ENCODE data around the gene PAX2.

The PAX2 gene

DNA sequence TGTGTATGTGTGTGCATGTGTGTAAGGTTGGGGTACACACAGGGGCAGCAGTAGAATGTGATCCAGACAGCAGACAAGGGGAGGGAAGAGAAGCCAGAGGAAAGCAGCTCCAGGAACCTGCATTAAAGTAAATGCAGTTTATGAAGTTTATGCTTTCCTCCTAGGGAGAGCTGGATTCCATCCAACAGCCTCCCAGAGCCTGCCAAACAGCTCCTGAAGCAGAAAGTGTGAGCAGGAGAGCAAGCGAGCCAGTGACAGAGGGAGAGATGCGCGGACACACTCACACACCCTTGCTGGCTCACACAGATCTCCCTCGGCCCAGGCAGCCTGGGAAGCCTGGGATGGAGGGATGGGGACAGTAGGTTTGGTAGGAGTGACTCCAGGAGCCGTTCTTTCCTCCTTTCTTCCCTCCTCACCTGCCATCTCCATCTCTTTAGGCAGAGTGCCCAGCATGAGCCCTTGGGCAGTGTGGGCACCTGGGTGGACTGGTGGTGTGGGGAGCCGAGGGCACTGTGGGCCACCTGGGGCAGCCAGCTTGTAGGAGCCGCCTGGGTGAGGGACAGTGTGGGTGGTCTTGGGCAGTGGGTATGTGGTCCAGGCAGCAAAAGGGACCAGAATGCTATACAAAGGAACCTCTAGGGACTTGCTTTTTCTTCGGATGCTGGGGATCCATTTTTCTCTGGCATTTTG lies 46.1 kb downstream of the PAX2 start:
- no peak for DNase-seq (ENCODE audit: low read depth)

DNA sequence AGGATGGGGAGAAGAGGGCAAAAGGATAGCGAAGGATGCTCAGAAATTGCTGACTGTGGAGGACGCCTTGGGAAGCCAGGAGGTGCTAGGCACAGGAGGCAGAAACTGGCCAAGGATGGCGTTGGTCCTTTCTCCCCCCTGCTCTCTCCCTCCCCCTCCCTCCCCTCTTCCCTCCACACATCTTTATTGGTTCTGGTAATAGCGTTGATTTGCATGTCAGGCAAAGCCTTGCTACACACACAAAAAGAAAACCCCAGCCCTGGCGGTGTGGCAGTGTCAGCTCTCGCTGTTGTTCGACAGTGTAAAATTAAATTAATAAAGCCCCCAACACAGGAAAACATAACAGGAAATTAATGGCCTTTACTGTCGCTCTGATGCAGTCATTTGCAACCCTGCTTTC lies 47.2 kb downstream of the PAX2 start:
- no peak for DNase-seq (ENCODE audit: low read depth)

DNA sequence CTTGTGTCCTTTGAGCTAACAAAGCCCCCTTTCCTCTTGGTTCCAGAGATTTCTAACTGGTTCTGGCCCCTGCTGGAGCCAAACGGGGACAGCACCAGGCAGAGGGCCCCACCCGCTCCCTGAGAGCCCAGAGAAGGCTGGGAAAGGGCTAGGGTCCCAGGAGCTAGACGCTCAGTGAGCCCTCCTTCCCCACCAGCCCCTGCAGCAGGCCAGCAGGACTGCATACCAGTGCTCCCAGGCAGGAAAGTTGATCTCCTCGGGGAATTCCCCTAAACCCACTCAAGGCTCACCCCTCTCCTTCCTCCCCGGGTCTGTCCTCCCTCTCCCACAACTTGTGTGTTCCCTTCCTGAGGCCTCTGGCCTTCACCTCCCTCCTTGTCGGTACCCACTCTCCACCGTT lies 47.7 kb downstream of the PAX2 start:
- DNase-seq (ENCODE audit: low read depth) = no peak

DNA sequence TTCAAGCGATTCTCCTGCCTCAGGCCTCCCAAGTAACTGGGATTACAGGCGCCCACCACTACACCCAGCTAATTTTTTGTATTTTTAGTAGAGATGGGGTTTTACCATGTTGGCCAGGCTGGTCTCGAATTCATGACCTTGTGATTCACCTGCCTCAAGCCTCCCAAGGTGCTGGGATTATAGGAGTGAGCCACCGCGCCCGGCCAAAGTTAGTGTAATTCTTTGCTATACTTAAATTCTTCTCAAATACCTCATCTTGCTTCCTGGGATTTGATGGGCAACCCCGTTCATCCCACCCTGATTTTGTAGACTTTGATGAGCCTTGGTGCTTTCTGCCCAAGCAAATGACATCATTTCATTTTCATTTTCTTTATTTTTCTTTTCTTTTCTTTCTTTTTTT lies 54.5 kb downstream of the PAX2 start:
- DNase-seq (ENCODE audit: low read depth) = no peak

DNA sequence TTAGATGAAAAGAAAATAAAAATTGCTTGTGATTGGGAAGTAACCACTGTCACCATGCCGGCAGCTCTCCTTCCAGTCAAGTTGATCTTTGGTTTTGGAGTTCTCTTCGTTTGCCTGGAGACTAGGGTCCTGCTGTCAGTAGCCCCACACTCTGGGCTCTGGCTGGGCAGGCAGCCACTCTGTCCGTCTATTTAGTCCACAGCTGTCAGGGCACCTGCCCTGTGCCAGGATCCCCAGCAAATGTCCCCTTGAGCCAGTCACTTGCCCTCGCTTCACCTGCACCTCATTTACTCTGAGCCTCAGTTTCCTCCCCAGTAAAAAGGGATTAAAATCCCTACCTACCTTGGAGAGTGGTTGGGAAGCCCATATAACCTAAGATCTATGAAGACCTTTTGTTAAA lies 55.5 kb downstream of the PAX2 start:
- no peak for DNase-seq (ENCODE audit: low read depth)

DNA sequence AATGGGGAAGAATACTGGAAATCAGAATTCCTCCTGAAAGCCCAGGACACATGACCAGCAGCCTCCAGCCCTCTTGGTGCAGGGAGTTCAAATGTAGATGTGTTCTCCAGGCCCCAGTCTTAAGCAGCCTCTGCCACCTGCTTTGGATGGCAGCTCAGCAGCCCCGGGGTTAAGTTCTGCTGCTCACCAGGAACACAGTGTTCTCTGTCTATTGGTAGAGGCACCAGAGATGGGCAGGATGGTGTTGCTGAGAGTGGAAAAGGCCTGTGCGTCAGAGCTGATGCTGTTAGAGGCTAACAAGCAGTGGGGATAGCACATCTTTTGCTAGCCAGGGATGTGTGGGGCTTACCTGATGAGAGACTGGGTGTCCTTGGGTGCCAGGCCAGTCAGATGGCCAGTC lies 56.8 kb downstream of the PAX2 start:
- DNase-seq (ENCODE audit: low read depth) = no peak

DNA sequence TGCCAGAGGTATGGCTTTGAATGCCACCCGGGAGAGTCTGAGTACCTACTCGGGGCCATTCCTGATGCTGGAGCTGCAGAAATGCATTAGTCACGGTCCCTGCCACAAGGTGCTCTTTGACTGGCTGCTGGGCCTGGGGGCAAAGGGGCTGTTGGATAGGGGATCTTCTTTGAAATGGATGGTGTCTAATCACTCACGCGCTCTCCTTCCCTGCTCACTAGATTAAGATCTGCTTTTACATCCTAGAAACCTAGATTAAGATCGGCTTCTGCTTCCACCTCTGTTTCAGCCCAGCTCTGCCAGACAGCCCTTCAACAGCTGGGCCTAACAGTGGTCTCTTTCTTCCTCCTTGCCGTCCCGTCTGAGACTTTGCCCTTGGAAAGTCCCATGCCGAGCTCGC lies 57.2 kb downstream of the PAX2 start:
- DNase-seq (ENCODE audit: low read depth) = no peak

DNA sequence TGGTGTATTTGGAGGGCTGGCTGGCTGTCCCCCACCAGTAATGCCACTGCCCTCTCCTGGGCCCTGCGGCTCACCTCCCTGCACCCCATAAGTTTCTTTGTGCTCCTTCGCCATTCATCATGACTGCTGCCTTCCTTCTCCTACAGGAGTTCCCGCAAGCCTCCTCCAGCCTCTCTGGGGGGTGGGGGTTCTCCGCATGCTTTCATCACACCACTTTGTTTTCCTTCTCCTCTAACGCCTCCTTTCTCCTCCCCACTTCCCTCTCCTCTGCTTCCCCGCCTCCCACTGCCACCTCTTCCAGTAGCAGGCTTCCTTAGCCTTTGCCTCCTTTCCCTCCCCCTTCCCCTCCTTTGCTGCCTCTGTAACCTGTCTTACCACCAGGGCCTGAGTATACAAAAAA lies 58.1 kb downstream of the PAX2 start:
- DNase-seq (ENCODE audit: low read depth) = no peak

DNA sequence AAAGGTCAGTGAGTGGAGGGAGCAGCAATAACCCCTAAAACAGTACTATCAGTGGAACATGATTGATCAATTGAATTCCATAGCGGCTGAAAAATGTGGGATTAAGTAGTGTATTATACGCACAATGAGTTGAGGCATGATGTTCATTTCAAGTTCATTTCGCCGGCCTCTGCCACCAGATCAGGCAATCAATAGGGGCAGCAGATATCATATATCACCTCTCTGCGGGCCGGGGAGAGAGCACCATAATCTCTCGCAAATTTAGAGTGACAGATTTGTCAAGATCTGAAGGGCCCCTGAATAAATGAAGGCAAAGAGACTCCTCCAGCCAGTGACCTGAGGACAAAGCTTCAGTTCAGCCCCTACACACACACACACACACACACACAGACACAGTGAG lies 58.5 kb downstream of the PAX2 start:
- DNase-seq (ENCODE audit: low read depth) = no peak

DNA sequence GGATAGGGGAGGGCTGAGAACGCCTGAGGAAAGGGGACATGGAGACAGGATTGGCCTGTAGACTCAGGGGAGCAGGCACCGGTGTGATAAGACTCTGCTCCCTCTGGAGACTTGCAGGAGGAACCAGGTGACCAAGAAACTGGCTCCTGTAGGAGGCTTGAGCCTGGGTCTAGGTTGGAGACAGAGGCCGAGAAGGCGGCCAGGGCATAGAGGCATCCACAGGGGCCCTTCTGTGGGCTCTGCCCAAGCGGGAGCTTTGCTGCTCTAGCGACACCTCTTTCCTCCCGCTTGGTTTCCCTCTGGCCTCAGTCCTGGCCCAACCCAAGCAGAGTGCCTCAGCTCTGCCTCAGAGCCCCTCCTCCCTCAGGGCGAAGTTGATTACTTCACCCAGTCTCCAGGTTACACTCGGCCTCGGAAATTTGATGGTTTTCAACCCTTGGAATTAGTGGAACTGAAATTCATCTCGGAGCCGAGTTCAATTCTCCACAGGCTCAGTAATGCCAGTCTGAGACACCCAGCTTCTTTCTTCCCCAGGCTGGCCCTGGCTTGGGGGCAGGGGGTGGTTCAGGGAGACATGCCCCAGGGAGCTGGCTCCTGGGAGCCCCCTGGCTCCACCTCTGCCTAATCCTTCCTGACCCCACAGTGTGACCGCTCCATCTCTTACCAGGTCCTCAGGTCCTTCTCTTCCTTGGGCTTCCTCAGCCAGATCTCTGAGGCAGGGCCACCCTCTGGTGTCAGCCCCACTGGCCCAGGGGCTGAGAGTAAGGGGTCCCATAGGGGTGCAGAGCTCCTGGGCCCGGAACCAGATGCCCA lies 60.4 kb downstream of the PAX2 start:
- no peak for DNase-seq (ENCODE audit: low read depth)

DNA sequence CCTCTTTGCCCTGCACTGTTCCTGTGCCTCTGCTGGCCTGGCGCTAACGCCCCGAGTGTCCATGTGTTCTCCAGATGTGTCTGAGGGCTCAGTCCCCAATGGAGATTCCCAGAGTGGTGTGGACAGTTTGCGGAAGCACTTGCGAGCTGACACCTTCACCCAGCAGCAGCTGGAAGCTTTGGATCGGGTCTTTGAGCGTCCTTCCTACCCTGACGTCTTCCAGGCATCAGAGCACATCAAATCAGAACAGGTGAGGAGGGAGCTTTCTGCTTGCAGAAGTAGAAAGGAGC lies 60.9 kb downstream of the PAX2 start:
- no peak for DNase-seq (ENCODE audit: low read depth)

DNA sequence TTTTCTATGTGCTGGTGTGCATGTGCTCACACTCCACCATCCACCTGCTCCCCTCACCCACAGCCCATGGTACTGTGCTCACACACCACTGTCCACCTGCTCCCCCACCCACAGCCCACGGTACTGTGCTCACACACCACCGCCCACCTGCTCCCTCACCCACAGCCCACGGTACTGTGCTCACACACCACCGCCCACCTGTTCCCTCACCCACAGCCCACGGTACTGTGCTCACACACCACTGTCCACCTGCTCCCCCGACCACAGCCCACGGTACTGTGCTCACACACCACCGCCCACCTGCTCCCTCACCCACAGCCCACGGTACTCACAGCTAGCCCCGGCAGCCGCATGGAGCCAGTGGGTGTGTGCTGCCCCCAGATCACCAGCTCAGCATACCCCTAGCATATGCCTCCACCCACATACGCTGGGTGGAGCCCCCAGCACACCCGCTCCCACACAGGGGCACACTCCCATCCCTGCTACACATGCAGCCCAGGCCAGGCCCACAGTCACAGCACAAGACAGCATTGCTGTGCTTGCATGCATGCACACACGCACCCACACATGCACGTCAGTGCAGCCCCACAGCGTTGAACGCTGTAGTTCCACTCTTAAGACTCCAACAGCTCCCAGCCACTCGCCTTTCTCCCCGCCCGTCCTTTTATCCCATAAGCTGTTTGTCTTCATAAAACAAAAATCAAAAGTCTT lies 62.0 kb downstream of the PAX2 start:
- DNase-seq (ENCODE audit: low read depth) = no peak

DNA sequence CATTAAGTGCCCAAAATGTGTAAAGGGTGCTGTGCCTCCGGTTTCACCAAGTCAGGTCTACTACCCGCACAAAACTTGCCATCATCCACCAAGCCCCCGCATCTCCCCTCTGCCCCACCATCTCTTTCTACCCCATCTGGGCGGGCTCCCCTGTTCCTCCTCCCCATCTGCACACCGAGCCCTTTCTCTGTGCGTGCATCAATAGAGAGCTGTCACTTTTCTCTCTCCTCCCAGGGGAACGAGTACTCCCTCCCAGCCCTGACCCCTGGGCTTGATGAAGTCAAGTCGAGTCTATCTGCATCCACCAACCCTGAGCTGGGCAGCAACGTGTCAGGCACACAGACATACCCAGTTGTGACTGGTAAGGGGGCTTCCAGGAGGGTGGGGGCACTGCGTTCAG lies 63.5 kb downstream of the PAX2 start:
- no peak for DNase-seq (ENCODE audit: low read depth)

DNA sequence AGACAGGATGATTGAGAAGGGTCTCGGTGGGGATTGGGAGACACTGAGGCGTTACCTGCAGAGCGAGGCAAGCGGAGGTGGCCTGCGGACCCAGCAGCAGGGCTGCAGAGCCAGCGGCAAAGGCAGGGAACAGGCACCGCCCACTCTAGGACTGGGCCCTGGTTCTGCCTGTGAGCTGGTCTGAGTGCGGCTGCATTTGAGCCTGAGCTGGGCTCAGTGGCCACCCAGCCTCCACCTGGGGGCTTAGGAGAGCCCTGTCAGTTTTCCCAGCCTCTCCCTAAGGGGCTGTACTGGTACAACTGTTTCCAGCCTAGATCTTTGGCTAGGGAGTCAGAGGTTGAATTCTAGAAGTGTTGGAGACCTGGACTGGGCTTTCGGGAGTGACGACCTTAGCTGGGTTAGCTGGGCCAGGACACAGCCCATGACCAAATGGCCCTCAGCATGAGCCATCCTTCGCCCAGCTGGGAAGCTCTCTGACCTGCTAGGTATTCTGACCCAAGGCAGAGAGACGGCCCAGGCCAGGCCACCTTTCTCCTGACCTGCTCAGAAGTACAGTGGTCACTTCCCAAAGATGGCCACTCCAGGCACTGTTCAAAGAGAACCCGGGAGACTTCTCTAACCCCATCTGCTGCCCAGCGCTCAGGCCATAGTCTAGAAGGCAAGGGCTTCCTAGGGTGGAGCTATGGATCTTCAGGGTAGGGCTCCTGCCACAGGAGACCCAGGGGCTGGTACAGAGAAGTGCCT lies 64.9 kb downstream of the PAX2 start:
- DNase-seq (ENCODE audit: low read depth) = no peak

DNA sequence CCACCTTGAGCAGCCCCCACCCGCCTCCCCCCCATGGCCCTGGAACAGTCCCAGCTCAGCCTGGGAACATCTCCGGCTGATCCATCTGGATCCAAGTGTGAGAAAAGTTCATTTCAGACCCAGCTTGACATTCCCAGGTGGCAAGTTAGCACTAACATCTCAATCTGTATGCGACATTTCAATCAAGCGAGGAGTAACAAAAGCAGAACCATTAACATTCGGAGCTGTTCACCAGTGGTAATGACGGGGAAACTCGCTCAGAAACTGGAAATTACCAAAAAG lies 65.4 kb downstream of the PAX2 start:
- no peak for DNase-seq (ENCODE audit: low read depth)

DNA sequence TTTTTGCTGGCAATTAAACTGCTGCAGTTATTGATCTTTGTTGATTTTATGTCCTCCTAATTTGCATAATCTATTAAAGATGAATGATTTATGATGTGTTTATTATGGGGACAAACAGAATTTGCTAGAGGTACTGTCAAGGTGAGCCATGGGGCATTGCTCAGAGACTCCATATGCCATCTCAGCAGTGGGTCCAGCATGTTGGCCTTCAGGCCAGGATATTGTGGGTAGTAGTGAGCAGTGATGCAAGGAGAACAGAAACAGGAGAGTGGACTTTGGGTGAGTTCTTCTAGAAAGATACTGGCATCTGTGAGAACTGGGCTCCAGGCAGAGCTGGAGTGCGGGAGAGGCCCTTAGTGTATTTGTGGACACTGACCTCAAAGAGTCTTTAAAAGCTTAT lies 65.9 kb downstream of the PAX2 start:
- DNase-seq (ENCODE audit: low read depth) = no peak

DNA sequence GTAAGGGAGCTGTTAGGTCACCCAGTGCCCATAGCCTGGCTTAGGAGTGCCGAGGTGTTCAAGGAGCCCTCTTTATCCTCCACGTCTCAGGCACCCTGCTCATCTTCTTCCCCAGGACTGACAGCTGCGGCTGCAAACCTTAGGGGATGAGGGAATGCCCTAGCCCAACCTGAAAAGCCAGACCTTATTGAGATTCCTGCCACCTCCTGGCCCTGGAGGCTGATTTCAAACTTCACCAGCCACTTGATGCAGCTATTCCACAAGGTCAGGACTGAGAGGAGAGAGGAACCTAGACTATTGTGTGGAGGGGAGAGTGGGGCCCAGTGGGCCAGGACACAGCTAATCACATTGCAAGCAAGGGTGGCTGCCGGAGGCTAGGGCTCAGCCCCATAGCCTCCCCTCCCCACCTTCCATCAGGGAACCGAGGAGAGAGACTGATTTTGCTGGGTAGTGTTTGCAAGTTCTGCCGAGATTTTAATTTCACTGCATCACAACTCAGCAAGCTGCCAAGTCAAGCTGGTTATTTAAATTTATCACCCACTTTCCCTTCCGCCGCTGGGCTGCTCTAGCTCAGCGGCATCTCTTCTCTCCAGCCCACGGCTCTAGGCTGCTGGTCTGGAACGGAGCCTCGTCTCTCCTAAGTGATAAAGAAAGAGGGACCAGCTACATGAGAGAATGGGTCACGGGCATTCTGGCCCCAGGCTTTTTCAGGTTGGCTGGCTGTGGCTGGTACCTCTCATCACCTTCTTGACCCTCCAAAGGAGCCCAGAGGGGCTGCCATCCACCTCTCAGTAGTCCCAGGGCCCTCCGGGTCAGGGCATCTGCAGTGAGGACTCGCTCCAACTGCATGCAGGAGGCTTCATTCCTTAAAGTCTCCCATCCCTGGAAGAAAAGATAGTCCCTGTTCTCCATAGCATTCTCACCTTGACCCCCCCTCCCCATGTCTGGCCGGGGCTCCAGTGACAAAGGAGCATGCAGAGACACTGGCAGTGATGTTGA lies 66.7 kb downstream of the PAX2 start:
- no peak for DNase-seq (ENCODE audit: low read depth)

DNA sequence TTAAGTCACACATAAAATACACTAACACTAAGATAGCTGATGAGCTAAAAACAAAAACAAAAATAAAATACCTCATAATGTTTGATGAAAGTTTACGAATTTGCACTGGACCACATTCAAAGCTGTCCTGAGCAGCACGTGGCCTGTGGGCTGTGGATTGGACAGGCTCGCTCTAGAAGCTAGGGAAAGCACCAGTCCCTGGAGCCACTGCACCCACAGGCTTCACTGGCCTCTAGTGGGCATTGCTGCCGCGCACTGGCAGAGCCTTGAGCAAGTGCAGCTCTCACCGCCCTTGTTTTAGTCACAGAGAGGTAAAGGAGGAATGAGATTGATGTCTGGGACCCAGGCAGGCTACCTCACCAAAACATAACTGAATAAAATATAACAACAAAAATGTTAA lies 67.6 kb downstream of the PAX2 start:
- no peak for DNase-seq (ENCODE audit: low read depth)

DNA sequence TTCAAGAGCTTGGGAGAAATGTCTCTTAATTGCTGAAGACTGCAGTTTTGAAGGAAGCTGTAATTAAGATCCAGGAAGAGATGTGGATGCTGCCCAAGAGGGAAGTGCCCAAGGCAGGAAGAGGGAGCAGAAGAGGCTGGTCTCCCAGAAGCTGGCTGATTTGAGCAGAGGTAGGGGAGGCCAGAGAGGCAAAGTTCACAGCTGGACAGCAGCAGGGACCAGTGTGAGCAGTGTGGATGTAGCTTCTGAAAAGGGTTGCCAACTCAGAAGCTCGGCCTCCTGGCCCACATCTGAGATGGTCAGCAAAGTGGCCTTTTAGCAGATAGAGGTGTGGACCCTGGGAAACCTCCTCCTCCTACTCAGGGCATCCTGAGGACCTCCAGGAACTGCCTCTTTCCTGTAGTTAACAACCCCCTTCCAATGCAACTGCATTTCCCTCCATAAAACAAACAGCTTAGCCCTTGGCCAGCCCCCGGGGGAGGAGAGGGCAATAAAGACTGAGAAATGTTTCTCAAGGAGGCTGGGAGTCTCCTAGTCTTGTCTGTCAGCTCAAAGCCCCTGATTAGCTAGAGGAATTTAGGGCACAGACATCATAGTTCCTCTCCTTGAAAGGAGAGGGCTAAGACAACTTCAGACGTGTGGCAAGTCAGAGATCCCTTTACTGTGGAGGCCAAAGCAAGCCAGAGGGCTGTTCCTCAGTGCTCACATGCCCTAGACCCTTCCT lies 69.5 kb downstream of the PAX2 start:
- no peak for DNase-seq (ENCODE audit: low read depth)

DNA sequence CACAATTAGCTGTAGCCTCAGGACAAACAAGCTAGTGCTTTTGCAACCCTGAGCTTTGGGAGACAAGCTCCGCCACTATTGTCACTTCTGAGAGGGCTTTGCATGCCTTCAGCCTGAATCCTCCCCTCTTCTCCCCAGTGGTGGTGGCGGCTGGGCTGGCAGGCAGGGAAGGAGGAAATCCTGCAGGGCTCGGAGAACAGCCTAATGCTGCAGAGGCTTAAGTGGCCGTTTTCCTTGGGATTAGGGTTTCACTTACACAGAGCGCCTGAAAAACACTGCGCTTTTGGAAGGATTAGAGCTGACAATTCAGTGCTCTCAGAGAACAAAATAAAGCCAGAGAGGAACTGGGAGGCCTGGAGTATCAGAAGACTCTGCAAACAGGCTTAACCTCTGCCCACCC lies 71.3 kb downstream of the PAX2 start:
- no peak for DNase-seq (ENCODE audit: low read depth)

DNA sequence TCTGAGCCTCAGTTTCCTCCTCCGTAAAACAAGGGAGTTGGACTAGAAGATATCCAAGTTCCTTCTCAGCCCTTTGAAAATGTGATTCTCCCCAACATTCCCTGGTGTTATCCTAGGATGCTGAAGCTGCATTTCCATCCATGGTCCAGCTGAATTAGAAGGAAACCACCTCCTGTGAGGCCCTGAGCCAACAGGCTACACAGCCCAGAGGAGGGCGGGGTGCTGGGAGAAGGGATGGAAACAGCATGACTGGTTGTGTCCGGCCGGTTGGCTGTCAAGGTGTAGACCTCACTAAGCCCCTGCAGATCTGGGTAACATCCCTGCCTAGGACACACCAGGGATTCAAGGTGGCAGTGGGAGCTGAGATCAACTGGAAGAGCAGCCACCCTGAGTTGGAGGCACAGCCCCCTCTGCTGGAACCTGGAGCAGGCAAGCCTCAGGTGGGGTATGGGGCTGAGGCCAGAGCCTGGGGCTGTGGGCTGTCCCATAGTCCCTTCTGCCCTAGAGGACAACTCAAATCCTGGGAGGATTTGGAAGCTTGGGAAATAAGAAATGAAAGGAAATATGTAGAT lies 72.0 kb downstream of the PAX2 start:
- no peak for DNase-seq (ENCODE audit: low read depth)
